GM12875 (cell line): ENCODE measurements around the gene P3R3URF.
A peak's percentile ranks its signal among the peaks of the same experiment; 100 is the strongest.

ENCODE experiments used
- H3K4me3 ChIP-seq: one replicate; pipeline ENCODE4 v1.5.1; 2011; ENCODE audit warnings: low read depth, low read length, control low read depth
- CTCF ChIP-seq: IDR thresholded peaks from 2 replicates; pipeline ENCODE4 v1.5.1; 2011; ENCODE audit warnings: low read depth, mild to moderate bottlenecking, control low read depth, inconsistent platforms, low read length, moderate library complexity, borderline replicate concordance; ENCODE audit not compliant: insufficient read depth

P3R3URF gene

GRCh38 chr1:46180082-46180616, 3.9 kb upstream of the P3R3URF start:
- no peak overlapping the region for H3K4me3 ChIP-seq
- no peak for TF ChIP-seq CTCF

- TF ChIP-seq CTCF = peak; percentile 82
- no peak overlapping the region for H3K4me3 ChIP-seq
Observed at GRCh38 chr1:46179138-46180081, 3.1 kb upstream of the P3R3URF start.

GRCh38 chr1:46175243-46175642, 1.0 kb downstream of the P3R3URF start:
- no peak for TF ChIP-seq CTCF
- H3K4me3 ChIP-seq = no peak overlapping the region

GRCh38 chr1:46174448-46175231, 1.6 kb downstream of the P3R3URF start, which contains the start of gene TSPAN1:
Gene TSPAN1 (plus strand): TSS chr1:46175087. CDS start chr1:46181108, 6,021 bp downstream.
- TF ChIP-seq CTCF = no peak
- H3K4me3 ChIP-seq = no peak within 1 kb of the TSS

GRCh38 chr1:46173361-46173856, 2.9 kb downstream of the P3R3URF start:
- no peak for TF ChIP-seq CTCF
- H3K4me3 ChIP-seq = no peak overlapping the region

GRCh38 chr1:46172321-46172720, 4.0 kb downstream of the P3R3URF start:
- no peak overlapping the region for H3K4me3 ChIP-seq
- no peak for TF ChIP-seq CTCF
